NCI-H748 treated with DMSO at 0.1 percent for 48 hours (cell line): Measurements from ENCODE around the gene HTRA1.

ENCODE experiments used
- DNase-seq: peaks from one replicate; lab custom pipeline; 2025; lab: John Stamatoyannopoulos, UW

The HTRA1 gene

DNA sequence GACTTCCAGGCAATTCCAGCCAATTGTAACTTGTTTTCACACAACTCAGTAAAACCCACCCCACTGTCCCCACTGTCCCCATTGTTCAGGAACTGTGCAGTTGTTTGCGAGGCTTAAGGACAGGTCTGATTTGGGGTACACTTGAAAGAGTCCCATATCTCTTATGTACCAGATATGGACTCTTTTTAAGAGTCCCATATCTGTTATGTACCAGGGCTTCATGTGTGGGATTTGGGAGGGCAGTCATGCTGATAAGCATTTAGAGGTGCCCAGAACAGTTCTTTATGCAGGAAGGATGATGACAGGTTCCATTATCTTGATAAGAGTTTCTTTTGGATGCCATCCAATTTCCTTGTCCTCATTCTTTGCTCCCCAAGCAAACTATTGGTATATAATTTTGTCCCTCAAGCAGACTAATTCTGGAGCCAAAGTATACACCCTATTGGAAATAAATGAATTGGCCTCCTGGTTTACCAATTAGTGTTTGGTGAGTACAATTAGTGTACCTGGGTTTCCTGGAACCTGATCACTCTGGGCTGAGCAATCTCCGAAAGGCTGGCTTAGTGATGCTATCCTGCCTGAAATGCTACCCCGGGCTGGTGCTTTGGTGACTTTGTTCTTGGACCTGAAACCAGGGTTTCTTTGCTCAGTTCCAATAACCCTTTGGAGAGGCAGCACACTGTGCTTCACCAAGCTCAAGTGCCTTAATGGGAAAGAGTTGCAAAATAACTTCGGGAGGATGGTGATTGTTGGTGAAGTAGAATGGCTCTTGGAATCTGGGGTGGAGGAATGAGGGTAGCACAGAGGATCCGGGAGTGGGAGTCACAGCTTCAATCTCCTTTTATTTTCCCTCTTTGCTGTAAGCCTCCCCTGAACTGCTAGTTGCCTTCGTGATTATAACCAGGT, 93.0 kb downstream of the HTRA1 start:
- no peak for DNase-seq

DNA sequence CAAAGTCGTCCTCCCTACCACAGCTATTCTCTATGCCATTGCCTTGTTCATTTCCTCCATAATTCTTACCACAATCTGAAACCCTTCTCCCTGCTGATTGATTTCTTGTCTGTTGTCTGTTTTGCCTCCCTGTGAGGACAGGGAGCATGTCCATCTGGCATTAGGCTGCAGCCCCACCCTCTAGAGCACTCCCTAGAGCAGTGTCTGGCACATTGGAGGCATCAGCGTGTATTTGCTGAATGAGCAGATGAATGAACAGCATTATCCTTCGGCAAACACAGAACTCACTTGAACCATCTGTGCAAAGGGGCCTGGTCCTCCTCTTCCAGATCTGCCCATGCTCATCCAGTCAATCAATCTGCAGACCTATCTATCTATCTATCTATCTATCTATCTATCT, 94.1 kb downstream of the HTRA1 start:
- no peak for DNase-seq

DNA sequence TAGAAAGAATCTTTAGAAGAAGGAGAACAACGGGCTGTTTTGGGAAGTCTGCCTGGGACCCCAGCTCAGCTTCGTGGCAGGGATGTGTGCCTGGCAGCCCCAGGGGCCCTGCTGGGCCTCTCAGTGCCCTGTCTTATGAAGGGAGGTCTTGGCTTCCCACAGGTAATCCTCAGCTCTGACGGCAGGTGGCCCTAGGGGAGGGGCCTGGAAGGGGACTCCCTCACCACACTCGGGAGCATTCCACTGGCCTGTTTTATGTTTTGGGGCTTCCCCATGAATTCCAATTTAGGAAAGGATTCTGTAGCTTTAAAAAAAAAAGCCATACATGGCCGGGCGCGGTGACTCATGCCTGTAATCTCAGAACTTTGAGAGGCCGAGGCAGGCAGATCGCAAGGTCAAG, 96.2 kb downstream of the HTRA1 start:
- DNase-seq: no peak

DNA sequence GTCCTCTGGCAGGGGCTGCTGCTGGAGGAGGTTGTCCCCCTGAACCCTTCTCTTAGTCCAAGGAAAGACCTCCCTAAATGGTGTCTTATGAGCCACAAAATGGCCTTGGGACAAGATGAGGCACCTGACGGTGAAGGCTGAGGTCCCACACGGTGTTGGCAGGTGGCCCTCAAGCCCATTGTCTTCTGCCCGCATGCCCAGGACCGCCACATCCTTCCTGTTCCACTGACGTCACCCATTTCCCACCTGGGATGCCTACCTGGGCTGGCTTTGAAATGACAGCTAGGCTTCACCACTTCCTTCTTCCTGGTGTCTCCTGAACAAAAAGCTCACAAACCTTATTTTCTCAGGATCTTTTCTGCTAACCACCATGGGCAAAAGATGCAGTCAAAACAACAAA, 97.1 kb downstream of the HTRA1 start:
- DNase-seq: no peak

DNA sequence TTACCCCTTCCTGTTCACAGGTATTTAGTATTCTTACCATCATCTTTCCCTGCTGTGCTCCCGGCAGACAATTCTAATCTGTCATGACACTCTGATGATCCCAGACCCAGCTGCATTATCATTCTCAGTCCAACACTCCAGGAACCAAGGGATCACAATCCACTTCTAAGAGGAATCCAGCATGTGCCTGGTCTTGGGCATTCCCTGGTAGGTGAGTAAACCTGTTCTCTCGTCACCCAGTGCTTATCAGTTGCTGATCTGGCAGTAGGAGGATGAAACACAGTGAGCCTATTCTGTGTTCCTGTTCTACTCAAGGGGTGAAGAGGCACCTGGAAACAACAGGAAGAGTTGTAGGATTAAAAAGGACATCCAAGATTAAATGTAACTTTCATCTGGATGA, 97.9 kb downstream of the HTRA1 start:
- DNase-seq: no peak

DNA sequence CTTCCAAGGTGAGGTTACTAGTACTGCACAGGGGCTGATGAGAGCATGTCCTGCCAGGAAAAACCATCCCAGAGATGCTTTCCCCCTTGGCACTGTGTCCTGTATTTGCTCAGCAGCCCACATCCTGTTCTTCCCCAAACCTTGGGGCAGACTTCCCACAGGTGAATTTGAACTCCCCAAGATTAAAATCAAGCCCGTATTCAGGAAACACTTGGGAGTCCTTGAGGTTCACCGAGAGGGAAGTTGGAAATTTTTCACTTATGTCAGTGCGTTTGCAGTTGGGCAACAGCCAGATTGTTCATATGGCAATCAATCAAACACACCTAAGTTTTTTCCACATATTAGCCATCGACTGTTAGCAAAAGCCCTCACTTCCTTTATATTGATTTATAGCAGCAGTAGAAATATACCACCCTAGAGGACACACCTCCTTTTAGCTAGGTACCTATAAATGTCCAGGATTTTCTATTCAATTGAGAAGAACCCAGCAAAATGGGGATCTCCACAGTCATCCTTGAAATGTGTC, 99.0 kb downstream of the HTRA1 start, which contains the start of gene DMBT1:
Gene DMBT1 (plus strand): TSS at position 476 of the 526 bp plus-strand sequence. CDS start 17 bp downstream, at position 493.
- no peak for DNase-seq

DNA sequence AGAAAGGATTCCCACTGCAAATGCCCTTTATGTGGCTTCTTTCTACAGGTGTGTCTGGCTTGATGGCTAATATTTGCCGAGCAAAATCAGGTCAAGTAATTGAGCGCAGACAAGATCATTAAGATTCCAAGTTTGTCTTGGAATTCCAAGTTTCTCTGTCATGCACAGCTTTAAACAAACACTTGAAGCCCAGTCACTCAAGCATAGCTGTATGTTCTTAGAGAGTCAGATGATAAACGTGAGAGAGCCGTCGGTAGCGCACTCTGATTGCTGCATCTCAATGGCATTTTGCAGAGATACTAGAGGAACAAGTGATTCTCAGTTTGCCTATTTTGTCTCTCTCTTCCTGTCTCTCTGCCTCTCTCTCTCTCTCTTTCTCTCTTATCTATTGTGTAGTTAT, 99.9 kb downstream of the HTRA1 start:
- DNase-seq: no peak

DNA sequence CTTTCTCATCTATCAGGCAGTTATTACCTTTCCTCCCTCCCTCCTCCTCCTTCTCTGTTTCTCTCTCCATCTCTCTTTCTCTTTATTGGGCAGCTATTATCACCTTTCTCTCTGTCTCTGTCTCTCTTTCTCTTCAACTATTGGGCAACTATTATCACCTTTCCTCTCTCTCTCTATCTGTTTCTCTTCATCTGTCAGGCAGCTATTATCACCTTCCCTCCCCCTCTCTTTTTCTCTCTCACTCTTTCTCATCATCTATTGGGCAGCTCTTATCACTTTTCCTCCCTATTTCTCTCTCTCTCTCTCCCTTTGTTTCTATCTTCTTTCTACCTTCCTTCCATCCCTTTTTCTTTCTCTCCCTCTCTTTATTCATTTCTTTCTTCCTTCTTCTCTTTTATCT, 100.4 kb downstream of the HTRA1 start:
- no peak for DNase-seq
